ENCODE data around the gene DDIT3.
A peak's percentile ranks its signal among the peaks of the same experiment; 100 is the strongest.

Gene DDIT3

DNA sequence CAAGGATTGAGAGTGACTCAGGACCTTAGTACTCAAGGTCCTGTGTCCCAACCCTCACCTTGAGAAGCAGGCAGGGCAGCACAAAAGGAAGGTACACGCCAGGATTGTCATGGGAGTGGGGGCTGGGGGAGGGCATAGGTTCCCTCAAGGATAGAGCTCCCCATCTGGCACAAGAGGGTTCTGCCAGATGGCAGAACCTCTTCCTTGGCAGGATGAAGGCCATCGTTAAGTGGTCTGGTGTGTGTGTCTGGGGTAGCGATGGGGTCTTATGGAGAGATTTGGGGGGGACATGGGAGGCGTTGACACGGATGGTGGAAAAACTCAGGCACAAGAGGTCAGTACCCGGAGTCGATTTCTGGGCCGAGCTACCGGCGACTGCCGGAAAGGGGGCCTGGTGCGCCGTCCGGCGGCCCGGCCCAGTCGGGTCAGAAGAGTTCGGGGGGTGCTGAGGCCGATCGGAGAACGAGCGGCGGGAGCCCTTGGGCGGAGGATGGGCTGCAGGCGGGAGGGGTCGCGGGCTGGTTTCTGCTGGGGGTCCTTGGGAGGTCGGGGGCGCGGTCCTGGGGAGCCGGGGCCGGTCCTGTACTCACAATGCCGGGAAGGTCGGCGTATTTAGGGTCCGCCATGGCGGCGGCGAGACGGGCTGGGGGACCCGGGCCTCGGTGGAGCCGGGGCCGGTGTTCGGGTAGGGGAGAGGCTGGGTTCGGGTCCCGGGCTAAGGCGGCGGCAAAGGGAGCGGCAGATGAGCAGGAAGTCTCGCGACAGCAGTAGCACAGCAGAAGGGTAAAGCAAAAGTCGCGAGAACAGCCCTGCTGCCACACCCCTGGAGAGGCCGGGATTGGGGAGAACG is 26.3 kb upstream of the DDIT3 start, which contains the start of gene DCTN2:
Gene DCTN2, minus strand, starts transcription at position 755 of the 850 bp plus-strand sequence. Its CDS starts 129 bp downstream, at position 626.
- peak; percentile 97 to 98 for DNase-seq

DNA sequence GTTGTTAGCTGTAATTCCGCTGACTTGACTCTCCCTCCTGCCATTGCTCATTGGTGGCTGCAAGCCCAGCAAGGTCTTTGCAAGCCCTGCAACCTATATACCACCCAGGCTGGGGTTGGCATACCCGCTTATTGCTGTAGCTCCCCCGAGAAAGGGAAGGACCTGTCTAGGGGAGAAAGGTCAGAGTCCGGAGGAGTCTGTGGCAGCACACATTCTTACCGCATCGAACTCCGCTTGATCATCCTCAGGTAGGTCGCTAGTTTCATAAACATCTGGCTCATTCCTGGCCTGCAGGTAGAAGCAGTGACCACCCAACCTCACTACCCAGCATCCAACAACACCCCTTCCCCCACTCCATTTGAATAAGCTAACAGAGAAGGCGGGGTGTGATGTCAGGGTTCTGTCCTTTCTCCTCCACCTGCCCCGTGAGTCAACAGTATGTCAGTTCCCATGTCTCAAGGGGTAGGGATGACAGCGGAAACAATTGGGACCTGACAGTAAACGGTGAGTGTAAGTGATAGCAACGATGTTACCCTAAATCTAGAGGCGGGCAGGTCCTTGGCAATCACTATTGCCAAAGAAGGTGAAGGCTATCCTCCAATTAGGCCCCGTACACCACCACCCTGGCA is 25.6 kb upstream of the DDIT3 start:
- DNase-seq, result no peak

DNA sequence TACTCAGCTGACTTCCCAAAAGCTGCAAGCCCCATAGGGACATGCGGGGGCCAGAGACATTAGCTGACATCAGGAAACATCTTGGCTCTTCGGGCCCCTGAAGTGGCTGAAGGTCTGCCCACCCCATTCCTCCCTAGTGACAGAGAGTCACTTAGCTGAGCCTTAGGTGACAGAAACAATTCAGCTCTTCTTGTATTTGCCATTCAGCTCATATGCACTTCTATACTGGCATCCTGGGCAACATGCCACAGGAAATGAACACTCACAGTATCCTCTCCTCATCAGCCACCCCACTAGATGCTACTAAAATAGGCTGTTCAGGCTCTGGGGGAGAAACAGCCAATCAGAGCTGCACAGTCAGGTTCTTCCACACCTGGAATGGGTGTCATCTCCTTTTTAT is 23.3 kb upstream of the DDIT3 start:
- no peak for DNase-seq

DNA sequence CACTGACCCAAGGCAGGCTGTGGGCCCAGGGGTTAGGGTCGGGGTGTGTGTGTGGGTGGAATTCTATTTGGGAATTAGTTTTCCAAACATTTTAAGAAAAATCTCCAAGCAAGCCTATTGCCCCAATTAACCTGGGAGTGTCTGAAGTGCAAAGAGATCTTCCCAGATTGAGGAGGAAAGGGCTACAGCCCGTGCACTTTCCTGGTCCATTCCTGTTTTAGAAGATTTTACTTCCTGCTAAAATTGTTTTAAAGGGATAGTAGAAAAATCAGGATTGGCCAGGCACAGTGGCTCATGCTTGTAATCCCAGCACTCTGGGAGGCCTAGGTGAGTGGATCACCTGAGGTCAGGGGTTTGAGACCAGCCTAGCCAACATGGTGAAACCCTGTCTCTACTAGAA is 21.4 kb upstream of the DDIT3 start:
- no peak for DNase-seq

DNA sequence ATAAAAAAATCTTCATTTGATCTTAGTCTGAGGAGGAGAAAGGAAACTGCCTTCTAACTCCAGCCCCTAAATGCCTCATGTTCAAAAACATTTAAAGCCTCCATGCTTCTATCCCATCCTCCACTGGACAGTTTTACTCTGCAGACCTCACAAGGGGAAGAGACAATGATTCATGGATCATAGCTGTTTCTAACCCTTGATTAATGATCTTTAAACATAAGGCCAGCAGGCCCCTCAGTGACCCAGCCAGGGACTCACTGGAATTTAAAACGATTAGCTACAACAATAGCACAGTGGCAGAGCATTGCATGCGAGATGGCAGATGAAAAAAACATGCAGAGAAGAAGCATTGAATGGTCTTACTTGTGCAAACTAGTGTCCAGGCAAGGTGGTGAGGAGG is 20.7 kb upstream of the DDIT3 start:
- no peak for DNase-seq

DNA sequence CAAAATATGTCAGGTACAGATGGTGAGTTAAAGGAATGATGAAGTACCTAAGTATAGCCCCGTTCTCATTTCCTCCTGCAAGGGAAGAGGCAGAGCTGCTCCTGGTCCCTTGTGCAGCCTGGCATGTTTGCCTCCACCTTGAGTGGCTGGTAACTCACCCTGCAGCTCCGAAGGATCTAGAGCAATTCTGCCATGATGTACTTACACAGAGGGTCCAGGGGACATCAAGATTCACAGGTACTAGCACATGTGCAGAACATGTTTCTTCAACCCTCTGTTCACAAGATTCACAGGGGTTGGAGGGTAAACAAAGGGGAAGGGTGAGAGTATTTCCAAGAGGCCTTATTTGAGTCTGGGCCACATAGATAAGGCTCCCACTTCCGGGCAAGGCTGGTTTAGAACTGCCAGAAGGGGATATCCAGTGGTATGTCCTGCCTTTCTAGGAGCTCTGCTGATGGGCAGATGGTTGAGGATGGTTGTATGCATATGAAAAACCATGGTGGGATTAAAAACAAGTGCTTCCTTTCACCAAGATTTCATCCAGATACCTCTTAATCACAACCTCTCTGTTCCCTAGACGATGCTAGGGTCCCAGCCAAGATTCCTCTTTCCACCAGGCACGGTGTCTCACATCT is 18.9 kb upstream of the DDIT3 start:
- no peak for DNase-seq

DNA sequence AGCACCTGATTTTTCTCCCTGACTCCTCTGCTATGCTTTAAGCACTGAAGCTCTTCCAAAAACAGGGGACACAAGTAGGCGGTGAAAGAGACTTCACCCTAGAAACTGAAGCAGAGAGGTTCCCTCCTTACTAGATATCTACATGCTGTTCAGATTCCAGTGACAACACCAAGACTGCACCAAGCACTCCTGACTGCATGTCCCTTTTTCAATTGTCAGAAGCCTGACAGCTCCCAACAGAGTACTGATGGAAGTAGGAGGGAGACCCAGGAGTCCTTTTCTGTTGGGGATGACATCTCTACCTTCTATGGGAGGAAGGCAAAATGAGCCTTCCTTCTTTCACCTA is 16.3 kb upstream of the DDIT3 start:
- no peak for DNase-seq

DNA sequence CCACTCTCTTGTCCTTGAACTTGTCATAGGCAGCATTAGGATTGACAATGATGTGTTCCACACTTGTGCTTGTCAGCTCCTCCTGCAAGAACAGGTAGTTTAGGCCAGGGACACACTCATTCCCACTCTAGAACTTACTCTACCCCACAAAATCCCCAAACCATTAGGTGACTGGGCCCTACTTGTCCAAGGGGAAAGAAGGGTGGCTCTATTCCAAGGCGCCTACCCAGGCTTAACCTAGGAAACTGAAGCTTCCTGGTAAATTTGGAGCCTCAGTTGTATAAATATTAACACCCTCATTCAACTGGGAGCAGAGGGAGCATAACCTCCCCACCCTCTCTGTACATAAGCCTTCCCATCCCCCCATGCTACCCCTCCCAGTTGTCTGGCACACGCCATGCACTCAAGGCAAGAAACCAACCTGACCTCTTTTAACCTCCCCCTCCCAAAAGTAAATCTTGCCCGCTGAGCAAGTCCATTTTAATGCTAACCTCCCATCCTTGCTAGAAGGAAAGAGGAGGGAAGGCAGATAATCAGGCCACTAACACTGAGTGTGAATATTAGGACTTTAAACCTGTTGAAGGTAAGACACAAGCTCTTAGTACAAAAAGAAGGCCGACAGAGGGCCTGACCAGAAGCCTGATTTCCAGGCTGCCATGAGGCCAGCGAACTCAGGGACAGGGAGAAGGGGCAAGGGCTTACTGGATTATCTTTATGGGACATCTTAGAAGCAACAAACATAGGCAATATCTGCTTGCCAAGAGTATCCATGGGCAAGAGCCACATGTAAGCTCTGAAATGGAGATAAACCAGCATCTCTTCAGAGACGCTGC is 15.7 kb upstream of the DDIT3 start:
- no peak for DNase-seq

DNA sequence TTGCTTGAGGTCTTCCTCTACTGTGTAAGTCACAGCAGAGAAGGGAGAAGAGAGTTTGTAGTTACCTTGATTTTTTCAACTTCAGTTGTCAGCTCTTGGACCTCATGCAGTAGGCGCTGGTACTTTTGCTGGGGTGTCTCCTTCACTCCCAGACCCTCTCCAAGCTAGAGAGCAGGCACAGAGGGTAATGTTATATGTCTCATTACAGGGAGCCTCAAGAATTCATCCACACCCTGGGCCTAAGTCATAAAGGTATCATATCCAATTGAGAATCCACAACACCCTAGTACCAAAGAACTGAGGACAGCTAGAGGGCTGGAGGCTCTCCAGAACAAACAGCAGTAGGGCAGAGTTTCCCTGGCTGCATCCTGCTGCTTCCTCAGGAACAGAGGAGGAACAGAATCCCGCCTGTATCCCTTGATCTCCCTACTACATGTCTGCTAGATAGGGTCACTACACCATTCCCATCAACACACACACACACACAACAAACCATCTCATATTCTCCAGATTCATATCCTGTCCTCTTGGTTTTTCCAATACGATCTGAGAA is 14.8 kb upstream of the DDIT3 start:
- no peak for DNase-seq

DNA sequence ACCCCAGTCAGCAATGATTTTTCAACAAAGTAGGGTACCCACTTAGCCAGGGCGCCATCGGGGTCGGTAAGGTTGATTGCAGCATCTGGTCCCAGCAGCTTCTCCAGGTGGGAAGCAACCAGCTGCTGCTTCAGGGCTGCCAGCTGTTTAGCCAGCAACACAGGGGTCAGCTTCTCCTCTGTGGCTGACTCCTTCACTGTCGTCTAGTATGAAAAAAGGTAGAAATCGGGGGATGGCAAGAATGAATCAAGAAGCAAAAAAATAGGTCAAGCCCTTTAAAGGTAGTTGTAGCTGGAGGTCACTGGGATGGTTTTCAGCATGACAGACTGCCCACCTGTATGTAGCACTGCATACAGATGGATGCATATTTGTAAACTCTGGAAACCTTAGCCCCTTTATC is 13.9 kb upstream of the DDIT3 start:
- DNase-seq, result no peak

DNA sequence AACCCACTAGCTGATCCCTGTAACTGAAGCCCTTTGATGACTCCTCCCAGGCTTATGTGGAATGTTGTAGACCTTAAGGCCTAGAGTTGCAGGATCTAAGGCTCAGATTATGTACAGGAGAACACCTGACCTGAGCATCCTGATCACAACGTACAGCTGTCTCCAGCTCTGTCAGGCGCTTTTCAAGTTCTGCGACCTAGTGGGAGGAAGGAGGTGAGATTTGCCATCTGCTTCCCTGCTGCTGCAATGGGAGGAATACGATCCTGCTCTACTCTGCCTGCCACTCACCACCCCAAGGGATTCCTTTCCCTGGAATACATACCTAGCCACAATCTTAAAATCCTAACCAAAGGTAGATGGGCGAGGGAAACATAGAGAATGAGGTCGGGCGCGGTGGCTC is 12.8 kb upstream of the DDIT3 start:
- no peak for DNase-seq

DNA sequence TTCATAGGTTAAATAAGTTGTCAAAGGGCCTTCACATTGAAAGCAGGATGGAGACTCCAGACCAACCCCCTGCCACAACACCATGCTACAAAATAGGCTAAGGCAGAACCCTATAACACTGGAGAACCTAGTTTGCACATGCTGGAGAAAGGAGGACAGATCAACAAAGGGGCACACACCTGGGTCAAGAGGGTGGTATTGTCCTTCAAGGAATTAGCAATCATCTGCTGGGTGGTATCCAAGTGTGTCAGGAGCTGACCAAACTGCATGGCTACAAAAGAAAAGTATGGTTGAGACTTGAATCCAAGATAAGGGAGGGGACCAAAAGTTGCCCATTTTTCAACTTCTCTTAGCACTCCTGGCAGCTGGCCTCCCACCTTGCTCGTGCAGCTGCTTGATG is 11.5 kb upstream of the DDIT3 start:
- no peak for DNase-seq

DNA sequence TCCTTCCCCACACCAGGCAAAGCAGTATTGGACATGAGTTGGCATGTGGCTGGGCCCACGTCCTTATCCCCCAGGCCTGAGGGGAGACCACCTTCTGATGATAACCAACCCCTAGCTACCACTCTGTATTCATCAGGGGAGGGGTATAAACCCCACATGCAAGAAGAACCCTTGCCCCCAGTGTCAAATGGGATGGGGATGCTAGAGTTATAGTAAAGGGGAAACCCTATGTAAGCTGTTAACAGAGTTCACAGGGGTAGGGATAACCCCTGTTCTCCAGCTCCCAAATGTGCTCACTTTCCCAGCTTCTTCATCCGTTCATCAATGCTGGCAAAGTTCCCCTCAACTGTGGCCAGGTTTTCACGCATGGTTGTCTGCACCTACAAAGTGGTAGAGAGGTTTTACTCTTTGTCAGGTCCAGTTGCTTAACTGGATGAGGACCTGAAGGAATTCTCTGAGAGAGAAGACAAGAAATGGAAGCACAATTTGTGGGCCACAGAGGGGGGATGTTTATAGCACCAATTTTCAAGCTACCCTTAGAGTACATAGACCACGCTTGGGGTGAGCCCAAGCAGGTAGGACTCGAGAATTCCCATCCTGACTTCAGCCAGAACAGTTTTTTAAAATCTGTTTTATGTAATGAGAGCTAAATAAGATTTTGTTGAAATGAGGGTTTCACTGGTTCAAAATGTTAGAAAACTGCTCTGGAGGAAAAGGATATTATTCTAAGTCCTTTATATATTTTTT is 10.3 kb upstream of the DDIT3 start:
- DNase-seq, result no peak

DNA sequence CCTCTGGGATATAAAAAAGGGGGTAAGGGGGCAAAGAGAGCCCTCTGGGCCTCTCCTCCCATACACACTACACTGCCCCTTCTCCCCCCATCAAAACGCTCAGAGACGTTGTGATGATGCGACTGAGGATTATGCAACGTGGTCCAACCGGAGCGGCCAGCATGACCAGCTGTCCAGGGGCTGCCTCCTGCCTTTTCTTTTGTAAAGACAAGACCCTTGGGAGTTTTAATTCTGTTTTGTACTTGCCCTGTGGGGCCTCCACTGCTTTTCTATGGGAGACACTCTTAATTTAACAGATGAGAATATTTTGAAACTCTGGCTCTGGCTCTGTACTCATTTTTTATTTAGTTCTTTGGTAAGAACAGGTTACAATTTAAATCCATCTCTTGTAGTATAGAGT is 9.5 kb upstream of the DDIT3 start:
- no peak for DNase-seq

DNA sequence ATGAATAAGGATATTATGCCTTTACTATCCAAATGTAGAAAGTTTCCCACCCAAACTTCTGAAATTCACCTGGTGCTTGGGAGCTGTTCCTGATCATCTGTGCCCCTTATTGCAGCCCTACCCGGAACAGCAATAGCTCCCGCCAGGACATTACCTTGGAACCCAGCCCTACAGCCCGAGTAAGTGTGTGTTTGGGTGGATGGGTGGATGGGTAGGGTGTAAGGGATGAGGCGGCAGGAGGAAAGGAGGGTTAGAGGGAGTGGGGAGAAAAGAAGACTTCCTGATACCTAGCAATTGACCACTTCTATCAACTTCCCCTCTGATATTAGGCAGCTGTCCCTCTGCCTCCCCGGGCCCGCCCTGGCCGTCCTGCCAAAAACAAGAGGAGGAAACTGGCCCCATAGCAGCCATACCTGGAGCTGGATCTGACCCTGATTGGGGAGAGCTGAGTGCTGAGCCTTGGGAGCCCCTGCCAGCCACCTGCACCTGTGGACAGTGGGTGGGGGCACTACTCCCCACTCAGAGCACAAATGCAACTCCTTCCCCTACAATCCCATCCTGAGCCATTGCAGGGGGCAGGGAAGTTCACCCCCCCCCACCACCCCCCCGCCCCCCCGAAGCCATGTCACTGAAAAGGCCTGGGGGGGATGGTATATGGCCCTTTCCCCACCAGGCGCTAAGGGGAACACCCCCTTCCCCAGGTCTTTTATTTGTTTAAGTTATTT is 8.7 kb upstream of the DDIT3 start:
- no peak for DNase-seq

DNA sequence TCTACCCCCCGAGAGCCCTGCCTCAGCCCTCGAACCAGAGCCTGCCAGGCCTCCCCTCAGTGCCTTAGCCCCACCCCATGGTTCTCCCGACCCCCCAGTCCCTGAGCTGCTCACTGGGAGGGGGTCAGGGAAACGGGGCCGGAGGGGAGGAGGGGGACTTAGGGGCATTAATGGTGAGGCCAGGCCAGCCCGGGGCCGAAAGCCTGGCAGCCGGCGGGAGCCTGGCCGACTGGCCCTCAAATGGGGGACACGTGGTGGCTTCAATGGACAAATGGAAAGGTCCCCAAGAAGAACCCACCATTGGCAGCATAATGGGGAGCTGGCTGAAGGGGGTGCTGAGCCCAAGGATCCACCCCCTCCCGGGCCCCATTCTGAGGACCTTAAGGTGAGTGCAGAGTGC is 7.9 kb upstream of the DDIT3 start:
- no peak for DNase-seq

DNA sequence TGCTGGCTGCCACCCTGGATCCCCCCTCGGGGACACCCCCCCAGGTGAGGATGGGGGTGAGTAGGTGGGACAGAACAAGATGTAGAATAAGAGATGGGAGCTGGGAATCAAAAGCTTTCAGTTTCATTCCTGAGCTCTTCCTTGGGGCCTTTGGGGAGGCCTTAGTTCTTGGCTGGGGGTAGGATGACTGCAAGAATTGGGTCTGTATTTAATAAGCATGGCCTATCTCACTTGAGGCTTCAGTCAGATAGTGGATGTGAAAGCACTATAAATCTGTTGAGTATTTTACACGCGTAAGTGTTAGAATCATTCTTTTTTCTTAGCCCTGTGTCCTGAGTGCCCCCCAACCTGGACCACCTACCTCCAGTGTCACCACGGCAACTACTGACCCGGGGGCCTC is 6.9 kb upstream of the DDIT3 start:
- no peak for DNase-seq

DNA sequence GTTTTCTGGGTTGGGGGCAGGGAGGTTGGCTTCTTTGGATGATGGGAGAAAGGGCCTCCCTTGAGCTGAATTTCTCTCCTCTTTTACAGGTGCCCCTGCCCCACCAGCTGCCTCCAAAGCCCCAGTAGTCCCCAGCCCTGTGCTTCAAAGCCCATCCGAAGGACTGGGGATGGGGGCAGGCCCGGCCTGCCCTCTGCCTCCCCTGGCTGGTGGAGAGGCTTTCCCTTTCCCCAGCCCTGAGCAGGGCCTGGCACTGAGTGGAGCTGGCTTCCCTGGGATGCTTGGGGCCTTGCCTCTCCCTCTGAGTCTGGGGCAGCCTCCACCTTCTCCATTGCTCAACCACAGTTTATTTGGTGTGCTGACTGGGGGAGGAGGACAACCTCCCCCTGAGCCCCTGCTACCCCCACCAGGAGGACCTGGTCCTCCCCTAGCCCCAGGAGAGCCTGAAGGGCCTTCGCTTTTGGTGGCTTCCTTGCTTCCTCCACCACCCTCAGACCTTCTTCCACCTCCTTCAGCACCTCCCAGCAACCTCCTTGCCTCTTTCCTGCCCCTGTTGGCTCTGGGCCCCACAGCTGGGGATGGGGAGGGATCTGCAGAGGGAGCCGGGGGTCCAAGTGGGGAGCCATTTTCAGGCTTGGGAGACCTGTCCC is 6.3 kb upstream of the DDIT3 start:
- DNase-seq, result no peak

DNA sequence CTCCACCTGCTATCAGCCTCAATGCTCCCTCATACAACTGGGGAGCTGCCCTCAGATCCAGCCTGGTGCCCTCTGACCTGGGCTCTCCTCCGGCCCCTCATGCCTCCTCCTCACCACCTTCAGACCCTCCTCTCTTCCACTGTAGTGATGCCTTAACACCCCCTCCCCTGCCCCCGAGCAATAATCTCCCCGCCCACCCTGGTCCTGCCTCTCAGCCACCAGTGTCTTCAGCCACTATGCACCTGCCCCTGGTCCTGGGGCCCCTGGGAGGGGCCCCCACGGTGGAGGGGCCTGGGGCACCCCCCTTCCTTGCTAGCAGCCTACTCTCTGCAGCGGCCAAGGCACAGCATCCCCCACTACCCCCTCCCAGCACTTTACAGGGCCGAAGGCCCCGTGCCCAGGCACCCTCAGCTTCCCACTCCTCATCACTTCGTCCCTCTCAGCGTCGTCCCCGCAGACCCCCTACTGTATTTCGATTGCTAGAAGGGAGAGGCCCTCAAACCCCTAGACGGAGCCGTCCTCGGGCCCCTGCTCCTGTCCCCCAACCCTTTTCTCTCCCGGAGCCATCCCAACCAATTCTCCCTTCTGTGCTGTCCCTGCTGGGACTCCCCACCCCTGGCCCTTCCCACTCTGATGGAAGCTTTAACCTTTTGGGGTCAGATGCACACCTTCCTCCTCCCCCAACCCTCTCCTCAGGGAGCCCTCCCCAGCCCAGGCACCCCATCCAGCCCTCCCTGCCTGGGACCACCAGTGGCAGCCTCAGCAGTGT is 5.5 kb upstream of the DDIT3 start:
- DNase-seq, result no peak
